Hematopoietic multipotent progenitor cell treated with erythropoietin and hydrocortisone succinate and interleukin-3 and kit ligand, for 8 days (in vitro differentiated cells): ENCODE data around the gene TIMP4.

Experiments
- DNase-seq: peaks from one replicate; pipeline ENCODE4 v3.0.0-alpha.2; 2015

TIMP4 gene

DNA sequence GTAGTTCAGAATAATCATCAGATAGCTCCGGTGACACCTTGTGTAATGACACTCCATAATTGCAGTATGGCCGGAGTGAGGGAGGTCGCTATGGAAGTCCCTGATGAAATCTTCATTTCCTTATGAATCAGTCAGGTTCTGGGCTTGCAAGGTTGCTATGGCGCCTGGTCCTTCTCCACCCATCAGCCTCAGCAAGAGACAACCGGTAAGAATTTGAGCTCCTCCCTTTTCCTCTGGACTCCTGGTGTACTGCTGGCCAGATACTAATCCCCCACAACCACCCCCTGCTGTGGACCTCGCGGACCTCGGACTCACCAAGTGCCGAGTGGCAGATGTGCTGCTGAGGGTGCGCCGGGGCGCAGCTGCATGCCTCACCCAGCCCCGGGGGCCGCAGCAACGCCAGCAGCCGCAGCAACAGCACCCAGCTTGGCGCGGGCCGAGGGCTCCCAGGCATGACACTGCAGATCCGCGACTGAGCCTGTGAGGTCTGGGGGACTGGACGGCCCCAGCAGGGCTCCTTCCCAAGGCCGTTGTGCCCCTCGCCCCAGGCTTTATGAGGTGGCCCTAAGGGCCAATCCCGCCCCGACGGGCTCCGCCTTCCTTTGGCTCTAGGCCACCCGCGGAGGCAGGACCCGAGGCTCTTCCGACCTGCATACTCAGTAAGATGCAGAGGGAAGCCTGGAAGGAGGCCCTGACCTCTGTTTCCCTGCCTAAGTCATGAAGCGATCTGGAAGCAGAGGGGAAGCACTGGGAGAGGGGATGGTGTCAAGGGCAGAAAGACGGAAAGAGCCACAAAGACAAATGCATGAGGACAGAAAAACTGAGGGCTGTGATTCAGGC, at the start of gene TIMP4:
Gene TIMP4 (minus strand): TSS at position 526 of the 840 bp plus-strand sequence. CDS start 72 bp downstream, at position 454.
- DNase-seq, result no peak

DNA sequence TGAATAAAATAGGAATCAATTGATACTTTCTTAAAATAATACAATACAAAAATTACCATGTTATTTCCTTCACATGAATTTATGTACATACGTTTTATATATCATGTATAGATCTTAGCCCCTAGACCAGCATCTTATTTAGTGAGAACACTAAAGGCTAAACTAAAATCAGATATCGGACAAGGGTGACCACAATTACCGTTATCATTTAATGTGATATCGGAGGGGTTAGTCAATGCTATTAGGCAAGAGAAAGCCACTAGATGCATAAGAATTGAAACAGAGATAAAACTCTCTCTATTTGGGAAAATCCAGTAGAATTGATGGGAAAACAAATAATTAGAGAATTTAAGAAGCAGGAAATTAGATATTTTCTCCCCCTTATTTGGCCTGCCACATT, 46.5 kb upstream of the TIMP4 start:
- no peak for DNase-seq

GRCh38 chr3:12201813-12202212, 43.1 kb upstream of the TIMP4 start:
- no peak for DNase-seq

GRCh38 chr3:12198301-12198700, 39.6 kb upstream of the TIMP4 start:
- DNase-seq, result no peak

- DNase-seq, result no peak
Measured at GRCh38 chr3:12197475-12197874, 38.8 kb upstream of the TIMP4 start.

- DNase-seq, result no peak
Measured at GRCh38 chr3:12196684-12197083, 38.0 kb upstream of the TIMP4 start.

GRCh38 chr3:12195231-12195630, 36.5 kb upstream of the TIMP4 start:
- no peak for DNase-seq

DNA sequence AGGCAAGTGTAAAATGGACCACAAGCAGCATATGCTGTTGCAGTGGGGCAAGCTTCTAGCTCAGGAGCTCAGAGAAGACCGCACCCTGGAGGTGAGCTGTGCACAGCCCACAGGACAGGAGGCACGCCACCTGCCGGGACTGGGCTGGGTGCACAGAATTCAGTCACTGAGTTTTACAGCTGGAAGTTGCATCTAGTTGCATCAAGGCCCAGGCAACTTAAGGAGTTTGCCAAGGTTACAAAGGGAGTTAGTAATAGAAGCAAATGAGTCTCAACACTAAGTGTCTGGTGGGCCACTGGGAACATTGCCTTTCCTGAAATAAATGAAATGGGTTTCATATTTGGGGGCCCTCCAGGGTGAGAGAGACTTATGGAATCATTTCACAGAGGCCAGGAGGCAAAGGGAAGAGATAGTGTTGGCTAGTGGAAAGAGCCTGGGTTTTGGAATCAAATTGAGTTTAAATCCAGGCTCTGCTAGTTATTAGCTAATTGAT, 36.0 kb upstream of the TIMP4 start:
- DNase-seq, result no peak

- peak; percentile 63 for DNase-seq
Measured at GRCh38 chr3:12194209-12194608, 35.5 kb upstream of the TIMP4 start.

DNA sequence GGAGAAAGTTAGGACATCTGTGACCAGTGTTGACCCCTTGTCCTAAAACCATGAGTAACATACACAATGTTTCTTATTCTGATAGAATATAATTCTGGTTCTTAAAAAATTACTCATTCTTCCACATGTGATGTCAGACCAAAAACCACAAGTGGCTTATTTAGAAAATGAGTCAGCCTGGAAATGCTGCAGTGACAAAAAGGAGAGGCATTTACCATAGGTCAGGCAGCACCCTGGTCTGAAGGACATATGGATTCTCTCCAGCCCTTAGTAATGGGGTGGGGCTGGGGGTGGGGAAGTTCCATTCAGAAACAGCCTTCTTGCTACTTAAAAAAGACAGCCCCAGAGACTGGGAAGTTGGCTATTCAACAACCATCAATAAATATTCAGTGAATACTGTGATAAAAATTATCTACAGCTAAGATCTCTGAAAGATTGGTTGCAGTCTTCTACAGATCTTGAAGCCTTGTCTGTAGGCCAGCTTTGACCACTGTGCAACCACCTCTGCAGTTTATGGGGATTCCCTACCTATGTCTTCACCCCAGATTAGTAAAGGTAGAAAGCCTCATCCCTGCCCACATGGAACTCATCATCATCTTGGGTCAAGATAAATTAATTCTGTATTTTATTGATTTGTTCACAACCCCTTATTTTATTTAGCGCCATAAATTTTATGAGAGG, 34.9 kb upstream of the TIMP4 start:
- DNase-seq, result peak; percentile 29

DNA sequence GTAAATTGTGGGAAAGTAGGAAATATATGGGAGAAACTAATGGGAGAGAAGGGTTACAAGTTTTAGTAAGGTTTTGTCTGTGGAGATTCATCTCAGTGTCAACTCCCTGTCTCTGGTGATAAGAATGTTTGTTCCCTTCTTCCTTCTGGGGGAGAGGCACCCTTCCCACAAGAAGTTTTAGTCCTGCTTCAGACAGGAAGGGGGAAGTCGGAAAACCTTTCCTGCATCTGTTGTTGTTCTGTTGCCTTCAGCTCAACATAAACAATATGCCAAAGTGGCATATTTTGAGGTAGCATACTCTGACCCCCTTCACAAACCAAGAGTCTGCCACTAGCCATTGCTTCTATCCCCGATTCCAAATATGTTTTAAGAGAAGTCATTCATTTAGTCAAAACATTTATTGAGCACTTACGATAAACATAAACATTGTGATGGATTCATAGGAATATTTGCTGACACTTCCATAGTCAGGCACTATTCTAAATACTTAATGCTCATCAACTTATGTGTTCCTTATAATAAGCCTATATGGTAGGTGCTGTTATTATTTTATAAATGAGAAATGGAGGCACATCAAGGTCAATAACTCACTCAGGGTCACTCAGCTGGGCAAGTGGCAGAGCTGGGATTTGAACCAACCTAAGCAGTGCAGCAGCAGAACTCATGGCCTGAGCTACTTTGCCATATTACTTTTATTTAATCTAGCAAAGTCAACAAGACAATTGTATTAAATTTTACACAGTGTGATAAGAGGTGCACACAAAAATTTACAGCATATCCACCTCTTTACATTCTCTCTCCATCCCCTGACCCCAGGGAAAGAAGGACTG, 34.2 kb upstream of the TIMP4 start:
- no peak for DNase-seq

DNA sequence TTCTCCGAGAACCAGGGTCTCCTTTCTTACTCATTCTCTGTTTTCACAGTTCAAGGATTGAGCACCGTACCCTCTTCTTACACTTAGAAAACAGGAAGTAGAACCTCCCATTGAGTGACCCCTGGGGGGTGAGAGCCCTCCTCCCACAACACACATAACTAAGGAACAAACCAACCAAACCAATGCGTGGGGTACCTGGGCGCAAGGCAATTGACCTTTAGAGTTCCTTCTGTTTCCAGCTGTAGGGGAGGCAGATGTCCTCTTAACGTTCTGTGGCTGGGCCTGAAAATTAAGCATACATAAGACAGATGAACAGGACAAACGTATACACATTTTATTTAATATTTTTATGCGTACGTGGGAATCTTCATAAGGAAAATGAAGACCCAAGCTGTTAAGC, 33.5 kb upstream of the TIMP4 start:
- DNase-seq, result no peak

GRCh38 chr3:12191559-12191958, 32.8 kb upstream of the TIMP4 start:
- no peak for DNase-seq

- no peak for DNase-seq
Measured at GRCh38 chr3:12190832-12191231, 32.1 kb upstream of the TIMP4 start.

- DNase-seq, result no peak
Measured at GRCh38 chr3:12190221-12190807, 31.6 kb upstream of the TIMP4 start.

DNA sequence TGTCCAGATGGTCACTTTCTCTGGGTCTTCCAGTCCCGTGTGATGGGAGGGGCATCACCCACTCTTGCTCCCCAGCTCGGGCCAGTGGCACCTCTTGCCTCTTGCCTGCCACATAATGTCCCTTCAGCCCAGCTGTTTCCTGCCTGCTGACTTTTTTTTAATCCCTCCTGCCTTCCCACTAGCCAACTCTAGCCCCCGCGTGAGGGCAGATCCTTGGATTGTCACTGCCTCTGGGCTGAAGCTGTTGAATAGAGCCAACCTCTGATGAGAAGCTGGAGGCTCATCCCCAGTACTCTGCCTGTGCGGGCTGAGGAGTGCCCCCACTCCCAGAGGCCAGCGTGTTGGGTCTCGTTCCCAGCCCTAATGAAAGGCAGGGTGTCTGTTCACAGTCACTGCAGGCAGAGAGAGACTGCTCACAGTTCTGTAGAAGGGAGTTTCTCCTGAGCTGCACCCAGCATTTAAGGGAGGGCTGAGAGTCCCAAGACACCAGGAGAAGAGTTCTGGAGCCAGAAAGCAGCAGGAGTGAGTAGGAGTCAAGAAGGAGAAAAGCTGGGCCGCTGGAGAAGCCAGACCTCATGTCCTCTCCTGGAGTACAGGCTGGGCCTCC, 30.1 kb upstream of the TIMP4 start:
- no peak for DNase-seq

DNA sequence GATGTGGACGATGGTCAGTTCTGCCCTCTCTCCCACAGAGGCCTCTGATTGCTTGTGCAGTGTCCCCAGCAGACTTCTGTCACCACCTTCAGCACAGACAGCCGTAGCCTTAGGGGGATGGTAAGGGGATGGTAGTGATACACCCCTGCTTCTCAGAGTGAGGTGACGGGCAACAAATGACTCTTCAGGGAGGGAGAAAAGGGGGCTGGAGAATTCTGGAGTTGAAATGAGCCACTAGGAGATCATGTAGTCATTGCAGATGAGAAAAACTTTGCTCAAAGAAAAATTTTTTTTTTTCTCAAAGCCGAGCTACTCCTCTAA, 29.6 kb upstream of the TIMP4 start:
- DNase-seq, result no peak

GRCh38 chr3:12187448-12188327, 29.0 kb upstream of the TIMP4 start:
- DNase-seq, result peak; percentile 7

DNA sequence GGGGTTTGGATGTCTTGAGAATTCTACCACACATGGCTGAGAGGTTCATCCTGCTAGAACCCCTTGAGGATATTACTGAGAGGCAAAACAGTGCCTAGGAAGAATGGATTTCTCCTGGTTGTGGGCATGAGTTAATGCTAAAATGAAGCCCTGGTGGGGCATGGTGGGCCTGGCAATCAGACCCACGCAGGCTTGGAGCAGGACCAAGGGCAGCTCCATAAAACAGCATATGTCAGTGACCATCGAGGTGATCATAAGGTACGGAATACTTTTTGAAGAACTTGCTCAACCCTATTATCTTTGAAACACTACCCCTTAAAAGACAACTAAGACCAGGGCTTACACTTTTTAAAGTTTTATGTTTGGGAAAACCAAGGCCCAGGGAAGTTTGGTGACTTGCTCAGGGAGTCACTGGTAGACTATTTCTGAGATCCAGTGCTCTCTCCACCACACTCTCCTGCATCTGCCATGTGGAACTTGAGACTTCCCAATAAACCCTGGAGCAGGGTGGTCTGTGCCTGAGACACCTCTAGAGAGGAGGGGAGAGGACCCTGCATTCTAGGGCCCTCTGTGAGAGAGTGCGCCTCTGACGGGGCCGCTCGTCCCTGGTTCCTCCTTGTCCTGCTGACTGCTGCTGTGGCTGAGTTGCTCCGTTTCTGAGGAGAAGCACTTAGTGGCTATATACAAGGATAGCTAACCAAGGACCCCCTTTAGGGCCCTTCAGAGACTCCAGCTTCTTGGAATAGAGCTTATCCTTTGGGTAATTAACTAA, 28.0 kb upstream of the TIMP4 start:
- no peak for DNase-seq

- no peak for DNase-seq
Measured at GRCh38 chr3:12186046-12186445, 27.3 kb upstream of the TIMP4 start.
